ENCODE measurements around the gene ARID4B. TPM values are rescaled to one million over a fixed set of nuclear protein-coding genes. Genes with fewer than 3 reads are reported as not detected.

Gene ARID4B
- total and polyA plus RNA-seq, 2 of the 13 experiments (the other 11 are each of a cell fraction or from before 2014, with no cell fraction given): 9.7 to 24.6 TPM

GRCh38 chr1:235327559-235328270 lies at the start of gene ARID4B (continued):
- no peak for TF ChIP-seq ZNF136 (CRISPR knock-in tag; IDR thresholded peaks at IDR 0.05; ENCODE audit: low read depth)
- TF ChIP-seq, protein P1, sequence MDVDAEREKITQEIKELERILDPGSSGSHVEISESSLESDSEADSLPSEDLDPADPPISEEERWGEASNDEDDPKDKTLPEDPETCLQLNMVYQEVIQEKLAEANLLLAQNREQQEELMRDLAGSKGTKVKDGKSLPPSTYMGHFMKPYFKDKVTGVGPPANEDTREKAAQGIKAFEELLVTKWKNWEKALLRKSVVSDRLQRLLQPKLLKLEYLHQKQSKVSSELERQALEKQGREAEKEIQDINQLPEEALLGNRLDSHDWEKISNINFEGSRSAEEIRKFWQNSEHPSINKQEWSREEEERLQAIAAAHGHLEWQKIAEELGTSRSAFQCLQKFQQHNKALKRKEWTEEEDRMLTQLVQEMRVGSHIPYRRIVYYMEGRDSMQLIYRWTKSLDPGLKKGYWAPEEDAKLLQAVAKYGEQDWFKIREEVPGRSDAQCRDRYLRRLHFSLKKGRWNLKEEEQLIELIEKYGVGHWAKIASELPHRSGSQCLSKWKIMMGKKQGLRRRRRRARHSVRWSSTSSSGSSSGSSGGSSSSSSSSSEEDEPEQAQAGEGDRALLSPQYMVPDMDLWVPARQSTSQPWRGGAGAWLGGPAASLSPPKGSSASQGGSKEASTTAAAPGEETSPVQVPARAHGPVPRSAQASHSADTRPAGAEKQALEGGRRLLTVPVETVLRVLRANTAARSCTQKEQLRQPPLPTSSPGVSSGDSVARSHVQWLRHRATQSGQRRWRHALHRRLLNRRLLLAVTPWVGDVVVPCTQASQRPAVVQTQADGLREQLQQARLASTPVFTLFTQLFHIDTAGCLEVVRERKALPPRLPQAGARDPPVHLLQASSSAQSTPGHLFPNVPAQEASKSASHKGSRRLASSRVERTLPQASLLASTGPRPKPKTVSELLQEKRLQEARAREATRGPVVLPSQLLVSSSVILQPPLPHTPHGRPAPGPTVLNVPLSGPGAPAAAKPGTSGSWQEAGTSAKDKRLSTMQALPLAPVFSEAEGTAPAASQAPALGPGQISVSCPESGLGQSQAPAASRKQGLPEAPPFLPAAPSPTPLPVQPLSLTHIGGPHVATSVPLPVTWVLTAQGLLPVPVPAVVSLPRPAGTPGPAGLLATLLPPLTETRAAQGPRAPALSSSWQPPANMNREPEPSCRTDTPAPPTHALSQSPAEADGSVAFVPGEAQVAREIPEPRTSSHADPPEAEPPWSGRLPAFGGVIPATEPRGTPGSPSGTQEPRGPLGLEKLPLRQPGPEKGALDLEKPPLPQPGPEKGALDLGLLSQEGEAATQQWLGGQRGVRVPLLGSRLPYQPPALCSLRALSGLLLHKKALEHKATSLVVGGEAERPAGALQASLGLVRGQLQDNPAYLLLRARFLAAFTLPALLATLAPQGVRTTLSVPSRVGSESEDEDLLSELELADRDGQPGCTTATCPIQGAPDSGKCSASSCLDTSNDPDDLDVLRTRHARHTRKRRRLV (CRISPR knock-in tag; IDR thresholded peaks at IDR 0.05): no peak
- no peak for TF ChIP-seq ZNF558 (CRISPR knock-in tag; IDR thresholded peaks at IDR 0.05; ENCODE audit: borderline replicate concordance)
- no peak for TF ChIP-seq RFX5 (IDR thresholded peaks at IDR 0.05; ENCODE audit: low read depth, low read length)
- no peak for TF ChIP-seq ZNF468 (CRISPR knock-in tag; IDR thresholded peaks at IDR 0.05)
- TF ChIP-seq ARID4A (CRISPR knock-in tag; IDR thresholded peaks at IDR 0.05; ENCODE audit: borderline replicate concordance): peak; percentile 69; the same call in 1 of the 2 replicates
- no peak for TF ChIP-seq FOXK1 (CRISPR knock-in tag; IDR thresholded peaks at IDR 0.05; ENCODE audit: borderline replicate concordance, low read depth)
- TF ChIP-seq ZNF232 (CRISPR knock-in tag; IDR thresholded peaks at IDR 0.05; ENCODE audit: borderline replicate concordance): no peak
- TF ChIP-seq, protein P2, sequence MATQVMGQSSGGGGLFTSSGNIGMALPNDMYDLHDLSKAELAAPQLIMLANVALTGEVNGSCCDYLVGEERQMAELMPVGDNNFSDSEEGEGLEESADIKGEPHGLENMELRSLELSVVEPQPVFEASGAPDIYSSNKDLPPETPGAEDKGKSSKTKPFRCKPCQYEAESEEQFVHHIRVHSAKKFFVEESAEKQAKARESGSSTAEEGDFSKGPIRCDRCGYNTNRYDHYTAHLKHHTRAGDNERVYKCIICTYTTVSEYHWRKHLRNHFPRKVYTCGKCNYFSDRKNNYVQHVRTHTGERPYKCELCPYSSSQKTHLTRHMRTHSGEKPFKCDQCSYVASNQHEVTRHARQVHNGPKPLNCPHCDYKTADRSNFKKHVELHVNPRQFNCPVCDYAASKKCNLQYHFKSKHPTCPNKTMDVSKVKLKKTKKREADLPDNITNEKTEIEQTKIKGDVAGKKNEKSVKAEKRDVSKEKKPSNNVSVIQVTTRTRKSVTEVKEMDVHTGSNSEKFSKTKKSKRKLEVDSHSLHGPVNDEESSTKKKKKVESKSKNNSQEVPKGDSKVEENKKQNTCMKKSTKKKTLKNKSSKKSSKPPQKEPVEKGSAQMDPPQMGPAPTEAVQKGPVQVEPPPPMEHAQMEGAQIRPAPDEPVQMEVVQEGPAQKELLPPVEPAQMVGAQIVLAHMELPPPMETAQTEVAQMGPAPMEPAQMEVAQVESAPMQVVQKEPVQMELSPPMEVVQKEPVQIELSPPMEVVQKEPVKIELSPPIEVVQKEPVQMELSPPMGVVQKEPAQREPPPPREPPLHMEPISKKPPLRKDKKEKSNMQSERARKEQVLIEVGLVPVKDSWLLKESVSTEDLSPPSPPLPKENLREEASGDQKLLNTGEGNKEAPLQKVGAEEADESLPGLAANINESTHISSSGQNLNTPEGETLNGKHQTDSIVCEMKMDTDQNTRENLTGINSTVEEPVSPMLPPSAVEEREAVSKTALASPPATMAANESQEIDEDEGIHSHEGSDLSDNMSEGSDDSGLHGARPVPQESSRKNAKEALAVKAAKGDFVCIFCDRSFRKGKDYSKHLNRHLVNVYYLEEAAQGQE (IDR thresholded peaks at IDR 0.05; ENCODE audit: borderline replicate concordance in 1 of 2, low read depth in 1 of 2, low read length in 2 of 2): peak in 1 of 2 experiments; percentile 48; a peak in 1 of 4 replicates
- TF ChIP-seq ZNF672 (CRISPR knock-in tag; IDR thresholded peaks at IDR 0.05): no peak

All from HepG2 (cell line).